ENCODE measurements around the gene SEL1L3.

Gene SEL1L3

GRCh38 chr4:25860586-25861279 is 2.1 kb downstream of the SEL1L3 start:
- no peak for TF ChIP-seq ZFX (IDR thresholded peaks at IDR 0.05; ENCODE audit: borderline replicate concordance)
- TF ChIP-seq, protein P1, sequence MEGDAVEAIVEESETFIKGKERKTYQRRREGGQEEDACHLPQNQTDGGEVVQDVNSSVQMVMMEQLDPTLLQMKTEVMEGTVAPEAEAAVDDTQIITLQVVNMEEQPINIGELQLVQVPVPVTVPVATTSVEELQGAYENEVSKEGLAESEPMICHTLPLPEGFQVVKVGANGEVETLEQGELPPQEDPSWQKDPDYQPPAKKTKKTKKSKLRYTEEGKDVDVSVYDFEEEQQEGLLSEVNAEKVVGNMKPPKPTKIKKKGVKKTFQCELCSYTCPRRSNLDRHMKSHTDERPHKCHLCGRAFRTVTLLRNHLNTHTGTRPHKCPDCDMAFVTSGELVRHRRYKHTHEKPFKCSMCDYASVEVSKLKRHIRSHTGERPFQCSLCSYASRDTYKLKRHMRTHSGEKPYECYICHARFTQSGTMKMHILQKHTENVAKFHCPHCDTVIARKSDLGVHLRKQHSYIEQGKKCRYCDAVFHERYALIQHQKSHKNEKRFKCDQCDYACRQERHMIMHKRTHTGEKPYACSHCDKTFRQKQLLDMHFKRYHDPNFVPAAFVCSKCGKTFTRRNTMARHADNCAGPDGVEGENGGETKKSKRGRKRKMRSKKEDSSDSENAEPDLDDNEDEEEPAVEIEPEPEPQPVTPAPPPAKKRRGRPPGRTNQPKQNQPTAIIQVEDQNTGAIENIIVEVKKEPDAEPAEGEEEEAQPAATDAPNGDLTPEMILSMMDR (IDR thresholded peaks at IDR 0.05), result no peak
- H3K27ac ChIP-seq, result no peak overlapping the region

DNA sequence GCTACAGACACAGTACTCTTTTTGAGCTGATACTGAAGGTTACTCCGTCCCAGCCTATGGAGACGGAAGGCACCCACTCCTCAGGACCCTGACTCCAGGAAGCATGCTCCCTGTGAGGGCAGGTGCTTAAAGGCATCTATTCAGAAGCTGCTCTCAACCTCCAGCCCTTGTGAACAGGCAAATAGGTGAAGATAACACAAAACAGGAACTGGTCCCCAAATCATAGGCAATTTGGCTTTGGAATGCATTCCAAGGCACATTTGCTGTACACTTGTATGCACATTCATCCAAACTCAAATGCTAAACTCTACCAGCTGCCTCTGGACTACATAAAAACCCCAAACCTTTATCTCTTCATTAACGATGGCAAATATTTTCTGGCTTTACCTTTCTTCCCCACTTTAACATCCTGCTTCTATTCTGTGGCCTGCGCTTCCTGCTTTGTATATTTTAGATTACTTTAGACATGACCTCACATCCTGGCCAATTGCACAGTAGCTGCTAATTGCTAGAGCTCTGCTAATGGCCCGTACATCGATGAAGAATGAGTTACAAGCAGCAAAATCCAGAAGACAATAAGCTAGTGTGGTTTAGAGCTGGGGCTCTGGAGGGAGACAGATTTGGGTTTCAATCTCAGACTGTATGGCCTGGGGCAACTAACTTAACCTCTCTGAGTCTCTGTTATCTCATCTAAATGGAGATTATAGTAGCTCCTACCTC is 3.2 kb downstream of the SEL1L3 start:
- H3K27ac ChIP-seq, result no peak overlapping the region
- TF ChIP-seq ZFX (IDR thresholded peaks at IDR 0.05; ENCODE audit: borderline replicate concordance), result no peak
- TF ChIP-seq, protein P1 (IDR thresholded peaks at IDR 0.05), result no peak

GRCh38 chr4:25857851-25858400 is 4.9 kb downstream of the SEL1L3 start:
- no peak overlapping the region for H3K27ac ChIP-seq
- TF ChIP-seq ZFX (IDR thresholded peaks at IDR 0.05; ENCODE audit: borderline replicate concordance), result no peak
- TF ChIP-seq, protein P1 (IDR thresholded peaks at IDR 0.05), result no peak

DNA sequence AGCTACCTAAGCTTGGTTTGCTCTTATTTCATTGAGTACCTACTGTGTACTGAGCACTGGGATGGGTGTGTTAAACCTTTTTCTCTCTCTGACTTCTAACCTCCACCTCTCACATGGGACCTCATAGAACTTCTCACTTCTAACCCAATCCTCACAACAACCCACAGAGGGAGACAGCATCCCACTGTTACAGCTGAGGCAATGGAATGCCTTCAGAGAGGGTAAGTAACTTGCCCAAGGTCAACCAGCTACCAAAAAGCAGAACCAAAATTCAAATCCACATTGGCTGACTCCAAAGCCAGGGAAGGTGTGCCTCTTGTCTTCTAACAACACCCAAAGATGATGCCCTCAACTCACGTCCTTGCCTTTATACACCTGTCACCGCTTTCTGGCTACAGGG is 5.4 kb downstream of the SEL1L3 start:
- TF ChIP-seq, protein P1 (IDR thresholded peaks at IDR 0.05), result no peak
- no peak for TF ChIP-seq ZFX (IDR thresholded peaks at IDR 0.05; ENCODE audit: borderline replicate concordance)
- no peak overlapping the region for H3K27ac ChIP-seq

DNA sequence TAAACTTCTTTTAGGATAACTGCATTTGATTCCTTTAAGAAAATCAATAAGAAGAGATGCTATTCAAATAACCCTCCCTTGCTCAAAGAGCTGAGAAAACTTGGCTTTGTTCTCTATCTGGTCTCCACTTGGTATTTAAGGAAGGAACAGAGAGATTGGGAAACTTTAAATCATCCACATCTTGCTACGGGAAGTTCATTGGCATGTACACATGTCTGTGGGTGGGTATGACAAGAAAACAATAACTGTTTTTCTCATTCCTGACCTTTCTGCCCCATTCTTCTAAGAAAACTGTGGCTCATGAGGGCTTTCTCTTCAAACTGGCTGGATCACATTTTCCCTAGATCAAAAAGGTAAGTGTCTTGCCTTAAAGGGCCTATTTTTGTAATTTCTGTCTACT is 6.0 kb downstream of the SEL1L3 start:
- H3K27ac ChIP-seq, result no peak overlapping the region
- TF ChIP-seq ZFX (IDR thresholded peaks at IDR 0.05; ENCODE audit: borderline replicate concordance), result no peak
- TF ChIP-seq, protein P1 (IDR thresholded peaks at IDR 0.05), result no peak

DNA sequence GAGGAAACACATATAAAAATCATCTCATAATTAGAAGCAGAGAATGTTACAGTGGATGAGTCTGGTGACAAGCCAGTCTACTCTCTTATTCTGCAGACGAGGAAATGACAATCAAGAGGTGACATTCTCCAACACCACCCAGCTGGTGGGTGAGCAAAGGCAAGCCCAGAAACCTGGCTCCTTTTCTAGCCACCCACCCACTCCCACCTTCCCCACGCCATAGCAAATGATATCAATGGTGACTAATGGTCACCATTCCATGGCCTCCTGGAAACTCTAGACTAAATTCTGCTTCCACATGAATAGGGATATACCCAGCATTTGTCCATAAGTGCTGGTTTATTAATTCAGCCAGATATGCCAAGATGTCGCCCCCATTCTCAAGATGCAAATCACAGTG is 10.7 kb downstream of the SEL1L3 start:
- TF ChIP-seq, protein P1 (IDR thresholded peaks at IDR 0.05), result no peak
- no peak for TF ChIP-seq ZFX (IDR thresholded peaks at IDR 0.05; ENCODE audit: borderline replicate concordance)
- no peak overlapping the region for H3K27ac ChIP-seq

DNA sequence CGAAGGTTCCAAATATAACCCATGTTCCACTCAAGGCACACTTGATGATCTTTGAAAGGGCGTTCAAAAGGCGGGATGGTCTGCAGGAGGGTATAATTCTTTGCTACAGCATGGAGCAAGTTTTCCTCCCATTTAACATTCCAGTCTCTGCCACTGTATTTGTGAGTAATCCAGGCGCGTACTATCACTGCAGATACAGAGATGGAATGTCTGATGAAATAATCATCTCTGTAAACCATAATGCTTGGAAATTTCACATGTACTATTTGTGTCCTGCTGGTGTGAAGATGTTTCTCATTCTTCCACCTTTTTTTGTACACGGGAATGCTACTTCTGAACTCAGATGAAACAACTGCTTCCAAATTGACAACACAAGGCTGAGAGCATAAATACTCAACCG is 15.5 kb downstream of the SEL1L3 start:
- TF ChIP-seq ZFX (IDR thresholded peaks at IDR 0.05; ENCODE audit: borderline replicate concordance), result no peak
- TF ChIP-seq, protein P1 (IDR thresholded peaks at IDR 0.05), result no peak

More for the DNA sequence above, 15.5 kb downstream of the SEL1L3 start:
- H3K27ac ChIP-seq, result no peak overlapping the region
